GM19468 (cell line): ENCODE results near the gene SPACA5B.
"Not testable (repeated sequence)": the region's sequence is repeated elsewhere in the genome, so short reads cannot be mapped to it uniquely, and the experiment has no call there.

Experiments
- ATAC-seq: cut with Tn5 transposase; IDR thresholded peaks from one replicate; pipeline ENCODE4 v1.9.1; 2021; ENCODE audit warnings: mild to moderate bottlenecking, moderate library complexity, moderate number of reproducible peaks; ENCODE audit not compliant: unreplicated experiment; ENCODE audit errors: extremely low read depth

The SPACA5B gene

GRCh38 chrX:48130326-48130725 lies at the start of gene SPACA5B:
TSS of gene SPACA5B (plus strand) at chrX:48130626. CDS start at chrX:48130688, 62 bp downstream.
- ATAC-seq, result not testable (repeated sequence)

- ATAC-seq, result no peak
These were observed 47.2 kb upstream of the SPACA5B start for GRCh38 chrX:48083212-48083611.

GRCh38 chrX:48083706-48084105 lies 46.7 kb upstream of the SPACA5B start:
- ATAC-seq, result no peak

GRCh38 chrX:48086082-48086481 lies 44.3 kb upstream of the SPACA5B start:
- no peak for ATAC-seq

GRCh38 chrX:48090123-48090522 lies 40.3 kb upstream of the SPACA5B start:
- ATAC-seq, result no peak

GRCh38 chrX:48092558-48092957 lies 37.9 kb upstream of the SPACA5B start:
- not testable (repeated sequence) for ATAC-seq

- ATAC-seq, result no peak
These were observed 29.0 kb upstream of the SPACA5B start for GRCh38 chrX:48101443-48101842.

- no peak for ATAC-seq
These were observed 27.5 kb upstream of the SPACA5B start for GRCh38 chrX:48102874-48103374.

- no peak for ATAC-seq
These were observed 22.7 kb upstream of the SPACA5B start for GRCh38 chrX:48107717-48108116.

GRCh38 chrX:48125286-48125685 lies 5.1 kb upstream of the SPACA5B start:
- ATAC-seq, result not testable (repeated sequence)

GRCh38 chrX:48132308-48132844 lies 1.9 kb downstream of the SPACA5B start:
- not testable (repeated sequence) for ATAC-seq

- ATAC-seq, result not testable (repeated sequence)
These were observed 8.7 kb downstream of the SPACA5B start for GRCh38 chrX:48139076-48139475.

GRCh38 chrX:48141810-48142508 lies 11.5 kb downstream of the SPACA5B start:
- ATAC-seq, result not testable (repeated sequence)

GRCh38 chrX:48142697-48143096 lies 12.3 kb downstream of the SPACA5B start:
- not testable (repeated sequence) for ATAC-seq

GRCh38 chrX:48153769-48154168 lies 23.3 kb downstream of the SPACA5B start:
- no peak for ATAC-seq

- no peak for ATAC-seq
These were observed 24.4 kb downstream of the SPACA5B start for GRCh38 chrX:48154796-48155195.

- ATAC-seq, result no peak
These were observed 25.6 kb downstream of the SPACA5B start for GRCh38 chrX:48156014-48156413.

GRCh38 chrX:48165241-48165640 lies 34.8 kb downstream of the SPACA5B start:
- ATAC-seq, result no peak

- not testable (repeated sequence) for ATAC-seq
These were observed 35.9 kb downstream of the SPACA5B start for GRCh38 chrX:48166322-48166721.

- no peak for ATAC-seq
These were observed 49.3 kb downstream of the SPACA5B start for GRCh38 chrX:48179691-48180090.

GRCh38 chrX:48180811-48181210 lies 50.4 kb downstream of the SPACA5B start:
- no peak for ATAC-seq

GRCh38 chrX:48181882-48182281 lies 51.5 kb downstream of the SPACA5B start:
- ATAC-seq, result not testable (repeated sequence)
